Small intestine (tissue), 7 donors: ENCODE results near the gene CD1C. TPM values are rescaled to one million over a fixed set of nuclear protein-coding genes. Genes with fewer than 3 reads are reported as not detected.
"Not testable (repeated sequence)": the region's sequence is repeated elsewhere in the genome, so short reads cannot be mapped to it uniquely, and the experiment has no call there.

Experiments used
- DNase-seq, 2 donors: peaks; one replicate each; pipeline versions ENCODE4 v3.0.0 to v3.0.0-alpha.2; 2013
- FAIRE-seq: peaks from 2 replicates; lab custom pipeline; 2012; peaks lifted over from hg19 to GRCh38; lab: Jason Lieb, UNC
- H3K27ac ChIP-seq, 3 donors: one replicate each; pipeline ENCODE4 v1.5.1; 2013; ENCODE audit warnings: low read length in 2 of 3, mild to moderate bottlenecking in 2 of 3, control low read depth in 1 of 3, inconsistent platforms in 1 of 3, low read depth in 1 of 3, moderate library complexity in 1 of 3
- H3K27me3 ChIP-seq, 3 donors: one replicate each; pipeline ENCODE4 v1.6.1; 2013; ENCODE audit warnings: low read length in 3 of 3, inconsistent platforms in 1 of 3; ENCODE audit not compliant: control insufficient read depth in 3 of 3, insufficient read depth in 3 of 3
- H3K36me3 ChIP-seq, 3 donors: one replicate each; pipeline ENCODE4 v1.6.1; 2013; ENCODE audit warnings: low read length in 3 of 3, inconsistent platforms in 1 of 3, low read depth in 1 of 3, mild to moderate bottlenecking in 1 of 3, moderate library complexity in 1 of 3; ENCODE audit not compliant: control insufficient read depth in 3 of 3, insufficient read depth in 2 of 3
- H3K4me1 ChIP-seq, 3 donors: one replicate each; pipeline ENCODE4 v1.6.1; 2013; ENCODE audit warnings: low read length in 2 of 3, inconsistent platforms in 1 of 3, low read depth in 1 of 3, mild to moderate bottlenecking in 1 of 3, moderate library complexity in 1 of 3; ENCODE audit not compliant: control insufficient read depth in 3 of 3, insufficient read depth in 2 of 3
- H3K4me3 ChIP-seq, 3 donors: one replicate each; pipeline ENCODE4 v1.5.1; 2013; ENCODE audit warnings: low read length in 3 of 3, control low read depth in 1 of 3, inconsistent platforms in 1 of 3, low read depth in 1 of 3, mild to moderate bottlenecking in 1 of 3, moderate library complexity in 1 of 3
- H3K9me3 ChIP-seq, 2 donors: one replicate each; pipeline ENCODE4 v1.6.1; 2013; ENCODE audit warnings: low read depth in 1 of 2, low read length in 1 of 2; ENCODE audit not compliant: control insufficient read depth in 2 of 2, insufficient read depth in 1 of 2
- WGBS, 3 donors: extraction: QIAGEN DNeasy Blood & Tissue Kit; methylation state at CpG; one replicate each; pipeline ENCODE4 v1.1.7; 2013; 5-methylcytosine and 5-hydroxymethylcytosine counted together
- polyA plus RNA-seq, 4 donors: library from polyadenylated mRNA; stranded (reverse) in 3 of 4; unstranded in 1 of 4; fragments of 200-250 nt in 3 of 4; fragments of 120-200 nt in 1 of 4; gene quantifications; one replicate each; pipeline versions ENCODE4 v1.2.1 to v1.2.3, GENCODE V29; 2013
- donor health status: healthy with polysubstance abuse.
- donor health status: control.
- donor health status: control.
- donor health status: Bipolar disorder and iron deficiency.
- donor health status: healthy.

Gene CD1C
- polyA plus RNA-seq, 4 donors: 0.52 to 0.64 TPM; not detected in 2

GRCh38 chr1:158330391-158331105, 40.8 kb downstream of the CD1C start:
- Histone ChIP-seq H3K36me3 (no peaks in the 10 kb centered on the region), H3K9me3 (no peaks in the 10 kb centered on the region), H3K27me3 (no peaks in the 10 kb centered on the region), H3K27ac (no peak overlapping the region), H3K4me1 (no peaks in the 10 kb centered on the region), H3K4me3 (no peak overlapping the region)
- DNase-seq (no peak), FAIRE-seq (no peak)
- 69 to 77% (median 72%) methylated on average over 11 of the region's 11 CpGs for WGBS, 3 donors

GRCh38 chr1:158331106-158331425, 41.3 kb downstream of the CD1C start:
- H3K36me3 ChIP-seq: no peaks in the 10 kb centered on the region
- no peaks in the 10 kb centered on the region for H3K4me1 ChIP-seq
- no peaks in the 10 kb centered on the region for H3K27me3 ChIP-seq
- no peaks in the 10 kb centered on the region for H3K9me3 ChIP-seq
- H3K27ac ChIP-seq: no peak overlapping the region
- WGBS, 3 donors: 75 to 100% (median 90%) methylated on average over 1 of the region's 1 CpG
- DNase-seq (no peak), FAIRE-seq (no peak)
- H3K4me3 ChIP-seq: no peak overlapping the region

GRCh38 chr1:158331481-158332150, 41.9 kb downstream of the CD1C start, which contains the start of gene CD1B:
Gene CD1B, minus strand, starts transcription at chr1:158331531. Its CDS starts 108 bp downstream, at chr1:158331423.
- no peaks in the 10 kb centered on the region for H3K4me1 ChIP-seq
- H3K27ac ChIP-seq: no peak within 1 kb of the TSS
- DNase-seq (no peak), FAIRE-seq (no peak)
- H3K27me3 ChIP-seq: no peaks in the 10 kb centered on the region
- H3K9me3 ChIP-seq: no peaks in the 10 kb centered on the region
- no peaks in the 10 kb centered on the region for H3K36me3 ChIP-seq
- 87 to 89% (median 87%) methylated on average over 2 of the region's 2 CpGs for WGBS, 3 donors
- H3K4me3 ChIP-seq: no peak within 1 kb of the TSS

- no peaks in the 10 kb centered on the region for H3K4me1 ChIP-seq
- H3K9me3 ChIP-seq: no peaks in the 10 kb centered on the region
- H3K4me3 ChIP-seq: no peak overlapping the region
- 60 to 64% (median 60%) methylated on average over 8 of the region's 8 CpGs for WGBS, 3 donors
- H3K27ac ChIP-seq: no peak overlapping the region
- no peaks in the 10 kb centered on the region for H3K36me3 ChIP-seq
- FAIRE-seq (no peak), DNase-seq (no peak)
- H3K27me3 ChIP-seq: no peaks in the 10 kb centered on the region
Observed at GRCh38 chr1:158333405-158334155, 43.9 kb downstream of the CD1C start.

- H3K4me1 ChIP-seq: no peaks in the 10 kb centered on the region
- FAIRE-seq: no peak
Observed at GRCh38 chr1:158334526-158335212, 44.9 kb downstream of the CD1C start.

GRCh38 chr1:158335213-158335532, 45.5 kb downstream of the CD1C start:
- Histone ChIP-seq H3K36me3 (no peaks in the 10 kb centered on the region), H3K4me3 (no peak overlapping the region), H3K27ac (no peak overlapping the region), H3K9me3 (no peaks in the 10 kb centered on the region), H3K27me3 (no peaks in the 10 kb centered on the region), H3K4me1 (no peaks in the 10 kb centered on the region)
- no peak for FAIRE-seq
- no peak for DNase-seq

More at GRCh38 chr1:158334526-158335212, 44.9 kb downstream of the CD1C start:
- Histone ChIP-seq H3K9me3 (no peaks in the 10 kb centered on the region), H3K36me3 (no peaks in the 10 kb centered on the region), H3K27ac (no peak overlapping the region), H3K27me3 (no peaks in the 10 kb centered on the region), H3K4me3 (no peak overlapping the region)
- DNase-seq: no peak
- 35 to 63% (median 37%) methylated on average over 2 of the region's 2 CpGs for WGBS, 3 donors

- not testable (repeated sequence) for H3K36me3 ChIP-seq, H3K27me3 ChIP-seq, H3K4me1 ChIP-seq, H3K9me3 ChIP-seq, H3K4me3 ChIP-seq, H3K27ac ChIP-seq, DNase-seq, FAIRE-seq
- WGBS, 3 donors: 49 to 61% (median 51%) methylated on average over 6 to 7 of the region's 7 CpGs
Observed at GRCh38 chr1:158336413-158336812, 46.7 kb downstream of the CD1C start.
